Raji (cell line): ENCODE data around the gene CCDC146.

Experiments
- POLR2A ChIP-seq: IDR thresholded peaks from 2 replicates; pipeline ENCODE4 v1.6.1; 2011; ENCODE audit warnings: low read depth, low read length, control low read depth; ENCODE audit not compliant: insufficient read depth

The CCDC146 gene

GRCh38 chr7:77271766-77272165, 149.4 kb downstream of the CCDC146 start:
- TF ChIP-seq POLR2A, result no peak

- TF ChIP-seq POLR2A, result no peak
Observed at GRCh38 chr7:77276120-77276519, 153.7 kb downstream of the CCDC146 start.

GRCh38 chr7:77281780-77282478, 159.5 kb downstream of the CCDC146 start:
- no peak for TF ChIP-seq POLR2A

GRCh38 chr7:77282897-77283296, 160.5 kb downstream of the CCDC146 start:
- TF ChIP-seq POLR2A, result no peak

DNA sequence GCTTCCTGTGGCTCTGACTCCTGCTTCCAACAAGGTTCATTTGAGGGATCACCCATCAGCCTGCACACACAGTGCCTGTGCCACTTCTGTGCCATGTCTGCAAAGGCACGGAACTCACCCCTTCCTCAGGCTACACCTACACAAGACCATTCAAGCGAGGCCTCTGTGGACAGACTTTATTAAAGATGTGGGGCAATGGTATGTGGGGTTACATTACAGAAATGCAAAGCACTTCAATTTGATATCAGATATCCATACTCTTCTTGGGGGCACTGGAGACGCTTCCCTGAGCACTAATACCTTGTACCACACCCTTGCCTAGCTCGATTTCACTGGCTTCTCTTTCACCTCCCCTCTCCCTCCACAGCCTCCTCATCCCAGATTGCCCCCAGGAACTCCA, 161.6 kb downstream of the CCDC146 start:
- no peak for TF ChIP-seq POLR2A

GRCh38 chr7:77284616-77285015, 162.2 kb downstream of the CCDC146 start:
- TF ChIP-seq POLR2A, result no peak

- no peak for TF ChIP-seq POLR2A
Observed at GRCh38 chr7:77288676-77289320, 166.4 kb downstream of the CCDC146 start.

- no peak for TF ChIP-seq POLR2A
Observed at GRCh38 chr7:77289387-77289786, 167.0 kb downstream of the CCDC146 start.

- no peak for TF ChIP-seq POLR2A
Observed at GRCh38 chr7:77290425-77290824, 168.0 kb downstream of the CCDC146 start.

DNA sequence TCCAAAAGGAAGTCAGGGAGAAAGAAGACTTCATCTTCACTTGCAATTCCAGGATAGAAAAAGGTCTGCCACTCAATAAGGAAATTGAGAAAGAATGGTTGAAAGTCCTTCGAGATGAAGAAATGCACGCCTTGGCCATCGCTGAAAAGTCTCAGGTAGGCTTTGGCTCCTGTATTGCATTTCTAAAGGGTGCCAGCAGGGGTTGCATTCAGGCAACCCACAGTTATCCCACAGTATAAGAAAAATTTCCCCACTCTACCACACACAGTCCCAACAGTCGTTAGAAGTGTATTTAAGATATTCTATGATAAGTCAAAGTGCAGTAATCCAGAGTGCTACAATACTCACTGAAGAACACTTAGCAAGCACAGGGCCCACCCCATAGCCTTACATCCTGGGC, 170.6 kb downstream of the CCDC146 start:
- no peak for TF ChIP-seq POLR2A

- TF ChIP-seq POLR2A, result no peak
Observed at GRCh38 chr7:77295549-77295948, 173.1 kb downstream of the CCDC146 start.

DNA sequence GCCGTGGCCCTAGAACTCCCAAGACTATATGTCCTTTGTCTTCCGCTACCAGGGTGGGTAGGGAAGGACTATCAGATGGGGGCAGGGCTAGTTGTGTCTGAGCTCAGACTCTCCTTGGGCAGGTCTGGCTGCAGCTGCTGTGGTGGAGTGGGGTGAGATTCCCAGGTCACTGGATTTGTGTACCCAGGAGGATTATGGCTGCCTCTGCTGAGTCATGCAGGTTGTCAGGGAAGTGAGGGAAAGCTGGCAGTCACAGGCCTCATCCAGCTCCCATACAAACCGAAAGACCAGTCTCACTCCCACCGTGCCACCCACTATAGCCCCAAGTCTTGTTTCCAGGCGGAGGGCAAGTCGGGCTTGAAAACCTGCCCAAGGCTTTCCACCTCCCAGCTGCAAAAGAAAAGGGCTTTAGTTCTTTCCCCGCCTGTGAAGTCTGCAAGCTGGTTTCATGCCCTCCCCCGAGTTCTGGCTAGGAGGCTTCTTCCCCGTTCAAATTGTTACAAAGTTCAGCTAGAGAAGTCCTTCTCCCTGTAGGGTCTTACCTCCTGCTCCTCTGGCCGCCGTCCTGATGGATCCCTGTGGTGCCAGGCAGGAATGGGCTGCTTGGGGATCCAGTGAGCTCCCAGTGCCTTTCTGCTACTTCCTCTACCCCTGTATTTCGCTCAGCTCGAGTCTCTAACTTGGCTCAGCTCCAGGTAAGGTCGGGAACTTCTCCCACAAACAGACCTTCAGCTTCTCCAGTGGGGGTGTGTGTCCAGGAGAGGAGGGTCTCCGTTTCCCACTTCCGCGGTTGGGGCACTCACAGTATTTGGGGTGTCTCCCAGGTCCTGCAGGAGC, 184.0 kb downstream of the CCDC146 start:
- TF ChIP-seq POLR2A, result no peak

DNA sequence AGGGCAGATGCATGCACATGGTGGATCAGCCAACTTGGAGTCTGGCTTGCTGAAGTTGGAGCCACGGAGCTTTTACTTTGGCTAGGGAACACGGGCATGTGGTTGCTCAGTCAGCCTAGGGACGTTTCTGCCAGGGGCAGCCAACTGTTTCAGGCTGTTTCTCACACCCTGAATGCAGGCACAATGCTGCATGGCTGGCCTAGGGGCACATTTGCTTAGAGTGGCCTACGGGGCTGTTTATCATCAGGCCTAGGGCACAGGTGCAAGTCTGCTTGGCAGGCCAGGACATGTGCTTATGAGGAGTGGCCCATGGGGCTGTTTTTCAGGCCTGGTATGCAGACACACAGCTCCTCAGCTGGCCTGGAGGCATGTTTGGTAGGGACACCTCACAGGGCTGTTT, 186.4 kb downstream of the CCDC146 start:
- no peak for TF ChIP-seq POLR2A

GRCh38 chr7:77309714-77310220, 187.4 kb downstream of the CCDC146 start:
- no peak for TF ChIP-seq POLR2A

DNA sequence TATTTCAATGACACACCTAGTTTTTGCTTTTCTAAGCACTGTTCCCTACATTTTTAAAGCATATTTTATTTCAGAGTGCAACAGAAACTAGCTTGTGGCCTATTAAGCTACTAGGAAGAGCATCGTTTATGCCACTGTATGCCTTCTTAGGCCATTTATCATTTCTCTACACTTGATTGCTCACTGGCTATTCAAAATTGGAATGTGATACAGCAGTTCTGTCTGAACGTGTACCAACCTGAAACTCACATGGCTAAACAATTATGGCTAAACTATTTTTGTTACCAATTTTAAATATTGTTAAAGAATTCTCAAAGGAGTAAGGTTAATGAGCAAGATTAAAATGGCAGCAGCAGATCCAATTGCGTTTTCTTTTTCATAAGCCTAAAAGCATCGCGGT, 188.6 kb downstream of the CCDC146 start:
- no peak for TF ChIP-seq POLR2A

GRCh38 chr7:77313085-77313484, 190.7 kb downstream of the CCDC146 start:
- no peak for TF ChIP-seq POLR2A

- no peak for TF ChIP-seq POLR2A
Observed at GRCh38 chr7:77313876-77314480, 191.6 kb downstream of the CCDC146 start.
